ENCODE results near the gene S100P. TPM values are rescaled to one million over a fixed set of nuclear protein-coding genes. Genes with fewer than 3 reads are reported as not detected.

The S100P gene
- total and polyA plus RNA-seq, 2 experiments from 2014 or later = 0.80 TPM; not detected in 1

DNA sequence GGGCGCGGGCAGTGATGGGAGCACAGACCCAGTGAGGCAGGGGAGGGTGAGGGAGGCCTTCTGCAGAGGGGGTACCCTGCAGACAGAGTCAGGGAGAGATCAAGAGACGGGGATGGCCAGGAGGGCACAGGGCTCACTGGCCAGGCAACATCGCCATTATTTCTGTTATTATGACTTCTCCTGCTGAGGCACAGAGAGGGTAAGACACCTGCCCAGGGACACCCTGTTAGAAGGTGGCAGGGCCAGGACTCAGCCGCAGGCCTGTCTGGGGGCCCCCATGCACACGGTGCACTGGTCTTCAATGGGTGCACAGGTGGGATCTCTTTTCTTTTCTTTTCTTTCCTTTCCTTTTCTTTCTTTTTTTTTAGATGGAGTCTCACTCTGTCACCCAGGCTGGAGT, 38.1 kb downstream of the S100P start:
- H4K20me1 ChIP-seq (ENCODE audit: insufficient read depth) = no peaks in the 10 kb centered on the region
- in situ Hi-C loops (cut with MboI) = no loop called here
- H3K4me3 ChIP-seq = no peak overlapping the region
- H3K9me2 ChIP-seq (ENCODE audit: insufficient read depth) = no peaks in the 10 kb centered on the region
- H3K36me3 ChIP-seq (ENCODE audit: low read depth) = no peaks in the 10 kb centered on the region
- H3K27ac ChIP-seq = no peak overlapping the region
- no peaks in the 10 kb centered on the region for H3F3A ChIP-seq (ENCODE audit: insufficient read depth)
- H3K9ac ChIP-seq = no peak overlapping the region
- peaks cover 21% of the 10 kb centered on the region for H3K4me1 ChIP-seq (ENCODE audit: insufficient read depth)
- H3K27me3 ChIP-seq (replicated peaks; ENCODE audit: insufficient read depth) = no peaks in the 10 kb centered on the region
- H3K79me2 ChIP-seq (ENCODE audit: insufficient read depth) = no peaks in the 10 kb centered on the region
- TF ChIP-seq EZH2phosphoT487 (IDR thresholded peaks at IDR 0.05; ENCODE audit: insufficient read depth, low read depth) (no peak), EZH2 (IDR thresholded peaks at IDR 0.05; ENCODE audit: insufficient read depth, poor library complexity, severe bottlenecking) (no peak)
- WGBS, 2 experiments (ENCODE audit: low coverage in 1 of 2, low lambda C conversion rate in 2 of 2, missing lambda C conversion rate in 2 of 2) = 87 to 90% methylated on average over 6 of the region's 6 CpGs
- H2AFZ ChIP-seq = no peak overlapping the region
- DNase-seq = no peak
- H3K9me3 ChIP-seq (ENCODE audit: low read depth) = no peaks in the 10 kb centered on the region
- no peak overlapping the region for H3K4me2 ChIP-seq (ENCODE audit: unreplicated experiment)

DNA sequence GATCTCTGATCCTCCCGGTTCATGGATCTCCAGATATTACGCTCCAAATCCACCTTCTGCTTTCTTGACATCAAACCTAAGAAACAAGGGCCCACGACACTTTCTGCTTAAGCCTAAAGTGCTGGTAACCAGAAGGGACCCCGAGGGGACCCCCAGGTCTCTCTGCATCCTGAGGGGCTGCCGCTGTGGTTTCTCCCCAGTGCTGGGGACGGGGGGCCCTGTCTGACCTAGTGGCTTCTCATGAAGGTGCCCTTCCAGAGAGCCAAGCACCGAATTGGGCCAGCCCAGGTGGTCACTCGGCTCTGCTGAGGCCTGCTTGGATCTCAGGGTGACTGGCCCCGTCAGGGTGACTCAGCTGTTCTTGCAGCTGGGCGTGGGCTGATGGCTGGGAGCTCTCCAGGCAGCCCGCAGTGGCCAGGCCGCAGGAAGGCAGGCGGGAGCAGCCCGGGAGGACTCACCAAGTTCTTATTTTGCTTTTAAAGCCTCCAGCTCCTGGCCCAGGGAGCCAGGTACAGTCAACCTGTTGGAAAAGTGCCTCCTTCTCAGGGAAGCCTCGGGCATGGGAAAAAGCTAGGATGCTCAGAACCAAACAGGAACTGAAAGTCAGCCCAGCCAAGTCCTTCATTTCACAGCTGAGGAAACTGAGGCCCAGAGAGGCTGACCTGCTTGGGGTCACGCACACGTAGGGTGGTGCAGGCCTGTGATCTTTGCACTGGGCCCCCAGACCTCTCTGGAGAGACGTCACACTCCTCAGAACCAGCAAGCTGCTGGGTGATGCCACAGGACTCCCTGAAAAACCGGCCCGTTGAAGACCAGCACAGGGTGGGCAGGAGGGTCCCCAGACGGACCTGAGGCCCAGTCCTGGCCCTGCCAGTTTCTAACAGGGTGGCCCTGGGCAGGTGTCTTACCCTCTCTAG, 39.0 kb downstream of the S100P start:
- H3K27ac ChIP-seq = peak overlapping the region; percentile 62
- H3K27me3 ChIP-seq (replicated peaks; ENCODE audit: insufficient read depth) = no peaks in the 10 kb centered on the region
- WGBS, 2 experiments (ENCODE audit: low coverage in 1 of 2, low lambda C conversion rate in 2 of 2, missing lambda C conversion rate in 2 of 2) = 42 to 46% methylated on average over 18 to 21 of the region's 21 CpGs
- peaks cover 15% of the 10 kb centered on the region for H3K4me1 ChIP-seq (ENCODE audit: insufficient read depth)
- no peaks in the 10 kb centered on the region for H3F3A ChIP-seq (ENCODE audit: insufficient read depth)
- peak overlapping the region; percentile 59 for H3K9ac ChIP-seq
- H3K4me3 ChIP-seq = no peak overlapping the region
- TF ChIP-seq EZH2phosphoT487 (IDR thresholded peaks at IDR 0.05; ENCODE audit: insufficient read depth, low read depth) (no peak), EZH2 (IDR thresholded peaks at IDR 0.05; ENCODE audit: insufficient read depth, poor library complexity, severe bottlenecking) (no peak)
- in situ Hi-C loops (cut with MboI) = no loop called here
- peak overlapping the region; percentile 53 for H2AFZ ChIP-seq
- no peaks in the 10 kb centered on the region for H3K9me3 ChIP-seq (ENCODE audit: low read depth)
- peak; percentile 97 for DNase-seq
- no peaks in the 10 kb centered on the region for H3K36me3 ChIP-seq (ENCODE audit: low read depth)
- H3K9me2 ChIP-seq (ENCODE audit: insufficient read depth) = no peaks in the 10 kb centered on the region
- no peaks in the 10 kb centered on the region for H4K20me1 ChIP-seq (ENCODE audit: insufficient read depth)
- peak overlapping the region; percentile 45 for H3K4me2 ChIP-seq (ENCODE audit: unreplicated experiment)
- H3K79me2 ChIP-seq (ENCODE audit: insufficient read depth) = no peaks in the 10 kb centered on the region

DNA sequence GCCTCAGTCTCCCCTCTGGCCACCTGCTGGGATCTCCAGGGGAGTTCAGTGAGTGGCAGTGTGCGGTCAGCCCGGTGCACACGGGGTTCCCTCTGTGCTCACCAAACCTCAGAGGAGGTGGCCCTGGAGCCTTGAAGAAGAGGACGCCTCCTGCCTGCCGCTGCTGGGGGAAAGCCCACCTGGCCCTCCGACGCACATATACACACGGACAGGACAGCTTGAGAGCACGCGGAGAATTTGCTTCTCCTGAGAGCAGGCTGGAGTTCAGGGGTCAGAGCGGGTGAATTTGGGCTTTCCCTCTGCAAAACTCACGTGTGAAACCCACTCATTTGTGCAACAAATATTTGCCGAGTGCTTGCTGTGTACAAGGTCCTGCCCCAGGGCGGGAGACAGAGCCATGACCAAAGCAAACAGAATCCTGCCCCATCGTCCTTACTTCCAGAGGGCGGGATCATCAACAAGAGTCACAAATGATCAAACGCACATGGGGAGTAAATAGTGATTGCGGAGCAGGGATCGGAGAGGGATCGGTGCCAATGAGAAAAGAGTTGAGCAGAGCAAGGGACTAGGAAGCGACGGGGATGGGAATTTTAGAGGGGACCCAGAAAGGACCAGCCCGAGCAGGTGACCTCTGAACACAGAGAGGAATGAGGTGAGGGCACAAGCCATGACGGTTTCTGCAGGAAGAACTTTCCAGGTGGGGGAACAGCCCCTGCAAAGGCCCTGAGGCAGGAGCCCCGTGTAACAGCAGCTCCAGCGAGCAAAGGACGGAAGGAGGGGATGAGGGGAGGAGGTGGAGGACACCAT, 39.9 kb downstream of the S100P start:
- 76 to 78% methylated on average over 27 of the region's 27 CpGs for WGBS, 2 experiments (ENCODE audit: low coverage in 1 of 2, low lambda C conversion rate in 2 of 2, missing lambda C conversion rate in 2 of 2)
- TF ChIP-seq EZH2phosphoT487 (IDR thresholded peaks at IDR 0.05; ENCODE audit: insufficient read depth, low read depth) = no peak
- TF ChIP-seq EZH2 (IDR thresholded peaks at IDR 0.05; ENCODE audit: insufficient read depth, poor library complexity, severe bottlenecking) = no peak
- Histone ChIP-seq H2AFZ (no peak overlapping the region; the same call in 1 of the 2 replicates), H3F3A (ENCODE audit: insufficient read depth) (no peaks in the 10 kb centered on the region), H3K9me3 (ENCODE audit: low read depth) (no peaks in the 10 kb centered on the region), H3K79me2 (ENCODE audit: insufficient read depth) (no peaks in the 10 kb centered on the region), H3K9ac (peak overlapping the region; percentile 59; the same call in 1 of the 2 replicates), H3K4me2 (ENCODE audit: unreplicated experiment) (no peak overlapping the region), H4K20me1 (ENCODE audit: insufficient read depth) (no peaks in the 10 kb centered on the region), H3K27me3 (replicated peaks; ENCODE audit: insufficient read depth) (no peaks in the 10 kb centered on the region), H3K9me2 (ENCODE audit: insufficient read depth) (no peaks in the 10 kb centered on the region), H3K36me3 (ENCODE audit: low read depth) (no peaks in the 10 kb centered on the region), H3K27ac (no peak overlapping the region), H3K4me3 (no peak overlapping the region), H3K4me1 (ENCODE audit: insufficient read depth) (peaks cover 15% of the 10 kb centered on the region)
- DNase-seq = no peak
- in situ Hi-C loops (cut with MboI) = no loop called here

DNA sequence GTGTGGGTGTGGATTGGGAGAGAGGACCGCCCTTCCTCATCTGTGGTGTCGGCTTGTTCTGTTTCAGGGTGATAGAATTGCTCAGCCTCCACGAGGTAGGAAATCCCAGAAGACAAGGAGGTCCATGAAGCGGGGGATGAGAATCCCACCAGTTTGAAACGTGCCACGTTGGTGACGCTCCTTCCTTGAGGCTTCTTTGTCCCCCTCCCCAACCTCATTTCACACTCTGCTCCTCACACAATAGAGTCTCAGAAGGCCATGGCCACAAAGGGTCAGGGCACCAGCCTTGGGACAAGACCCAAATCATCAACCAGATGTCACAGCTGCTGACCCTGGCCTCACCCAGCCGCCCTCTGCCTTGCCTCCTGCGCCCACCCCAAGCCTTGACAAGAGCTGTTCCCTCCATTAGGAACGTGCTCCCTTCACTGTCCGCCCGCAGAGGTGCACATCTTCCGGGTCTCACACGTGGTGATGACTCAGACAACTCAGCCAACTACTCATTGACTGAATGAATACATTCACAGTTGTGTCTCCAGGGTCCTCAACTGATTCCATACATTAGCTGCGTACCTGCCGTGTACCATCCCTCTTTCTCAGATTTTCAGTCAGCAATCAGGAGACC, 40.6 kb downstream of the S100P start:
- Histone ChIP-seq H2AFZ (no peak overlapping the region), H3K9me3 (ENCODE audit: low read depth) (no peaks in the 10 kb centered on the region)
- no peak for TF ChIP-seq EZH2 (IDR thresholded peaks at IDR 0.05; ENCODE audit: insufficient read depth, poor library complexity, severe bottlenecking)
- TF ChIP-seq EZH2phosphoT487 (IDR thresholded peaks at IDR 0.05; ENCODE audit: insufficient read depth, low read depth) = no peak

More for the DNA sequence above, 40.6 kb downstream of the S100P start:
- no peak overlapping the region for H3K4me2 ChIP-seq (ENCODE audit: unreplicated experiment)
- no peak overlapping the region for H3K9ac ChIP-seq
- no peaks in the 10 kb centered on the region for H3K27me3 ChIP-seq (replicated peaks; ENCODE audit: insufficient read depth)
- H3K9me2 ChIP-seq (ENCODE audit: insufficient read depth) = no peaks in the 10 kb centered on the region
- H3F3A ChIP-seq (ENCODE audit: insufficient read depth) = no peaks in the 10 kb centered on the region
- H3K36me3 ChIP-seq (ENCODE audit: low read depth) = no peaks in the 10 kb centered on the region
- DNase-seq = no peak
- in situ Hi-C loops (cut with MboI) = no loop called here
- peaks cover 15% of the 10 kb centered on the region for H3K4me1 ChIP-seq (ENCODE audit: insufficient read depth)
- H3K4me3 ChIP-seq = no peak overlapping the region
- H3K27ac ChIP-seq = no peak overlapping the region
- H3K79me2 ChIP-seq (ENCODE audit: insufficient read depth) = no peaks in the 10 kb centered on the region
- no peaks in the 10 kb centered on the region for H4K20me1 ChIP-seq (ENCODE audit: insufficient read depth)
- 85% methylated on average over 16 of the region's 16 CpGs for WGBS, 2 experiments (ENCODE audit: low coverage in 1 of 2, low lambda C conversion rate in 2 of 2, missing lambda C conversion rate in 2 of 2)

Measured in GM23248 (cell line).